SKM-1 treated with dmso at 0.1 percent for 144 hours (cell line): ENCODE measurements around the gene SEMA3A.

Experiments
- DNase-seq: peaks from one replicate; lab custom pipeline; 2025; ENCODE audit not compliant: unreplicated experiment; lab: John Stamatoyannopoulos, UW

The SEMA3A gene

GRCh38 chr7:84022684-84023308 lies 171.8 kb downstream of the SEMA3A start:
- no peak for DNase-seq

DNA sequence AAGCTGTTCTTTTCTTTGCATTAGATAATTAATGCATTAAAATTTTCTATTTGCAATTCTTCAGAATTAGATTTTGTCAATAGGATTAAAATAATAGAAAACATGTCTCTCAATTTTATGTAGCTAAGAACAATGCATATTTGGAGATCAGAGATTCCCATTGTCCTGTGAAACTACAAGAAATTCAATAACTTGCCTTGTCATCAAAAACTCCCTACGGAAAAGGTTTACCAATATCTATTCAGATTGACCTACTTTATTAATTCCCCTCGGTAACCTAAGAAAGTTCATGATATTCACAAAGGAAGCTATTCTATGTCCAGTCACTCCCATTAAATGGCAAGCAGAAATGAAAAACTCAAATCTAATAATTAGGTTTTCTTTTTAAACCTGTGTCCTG lies 172.6 kb downstream of the SEMA3A start:
- no peak for DNase-seq

- no peak for DNase-seq
These were observed 173.2 kb downstream of the SEMA3A start for GRCh38 chr7:84021292-84021908.

DNA sequence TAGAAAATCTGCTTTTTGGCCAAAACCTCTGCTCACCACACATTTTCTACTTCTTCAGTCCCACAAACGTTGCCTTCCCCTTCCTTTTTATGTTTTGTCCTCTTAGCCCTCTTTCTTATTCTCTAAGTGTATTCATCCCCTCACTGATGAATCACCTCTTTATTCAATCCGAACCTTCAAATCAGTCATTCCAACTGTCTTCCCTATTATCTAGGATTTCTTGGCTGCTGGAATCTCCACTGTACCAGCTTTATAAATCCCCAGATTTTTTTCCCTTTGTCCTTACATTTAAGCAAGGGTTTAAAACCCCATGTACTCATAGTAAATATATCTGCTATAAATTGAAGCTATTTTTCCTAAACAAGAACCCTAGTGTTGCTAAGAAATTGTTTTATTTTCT lies 176.9 kb downstream of the SEMA3A start:
- no peak for DNase-seq

GRCh38 chr7:84013616-84014240 lies 180.9 kb downstream of the SEMA3A start:
- DNase-seq, result no peak

DNA sequence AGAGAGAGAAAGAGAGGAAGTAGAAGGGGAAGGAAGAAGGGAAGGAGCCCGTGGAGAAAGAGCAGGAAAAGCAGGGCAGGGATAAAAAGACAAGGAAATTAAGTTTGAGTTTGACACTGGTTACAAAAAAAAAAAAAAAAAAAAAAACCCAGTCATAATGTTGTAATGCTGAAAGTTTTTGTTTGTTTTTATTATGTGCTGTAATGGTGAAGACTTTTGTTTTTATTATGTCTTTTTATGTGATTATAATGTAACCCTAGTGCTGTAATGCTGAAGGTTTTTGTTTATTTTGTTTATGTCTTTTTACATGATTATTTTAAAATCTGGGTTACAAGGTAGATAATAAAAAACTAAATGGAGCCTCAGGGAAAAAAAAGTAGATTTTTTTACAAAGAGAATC lies 184.8 kb downstream of the SEMA3A start:
- no peak for DNase-seq

DNA sequence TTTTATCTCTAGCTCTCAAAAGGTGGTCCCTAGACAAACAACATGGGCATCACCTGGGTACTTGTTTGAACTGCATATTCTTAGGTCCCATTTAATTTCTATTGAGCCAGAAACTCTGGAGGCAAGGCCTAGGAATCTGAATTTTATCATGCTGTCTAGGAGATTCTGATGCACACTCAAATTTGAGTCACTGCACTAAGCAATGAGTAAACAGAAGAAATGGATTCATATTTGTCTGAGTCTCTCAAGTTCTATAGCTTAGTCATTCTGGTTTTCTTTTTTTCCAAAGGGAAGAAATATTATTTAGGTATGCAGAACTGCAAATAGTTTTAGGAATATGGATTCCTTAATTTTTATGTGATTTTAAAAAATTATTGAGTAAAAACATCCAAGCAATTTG lies 185.5 kb downstream of the SEMA3A start:
- no peak for DNase-seq

DNA sequence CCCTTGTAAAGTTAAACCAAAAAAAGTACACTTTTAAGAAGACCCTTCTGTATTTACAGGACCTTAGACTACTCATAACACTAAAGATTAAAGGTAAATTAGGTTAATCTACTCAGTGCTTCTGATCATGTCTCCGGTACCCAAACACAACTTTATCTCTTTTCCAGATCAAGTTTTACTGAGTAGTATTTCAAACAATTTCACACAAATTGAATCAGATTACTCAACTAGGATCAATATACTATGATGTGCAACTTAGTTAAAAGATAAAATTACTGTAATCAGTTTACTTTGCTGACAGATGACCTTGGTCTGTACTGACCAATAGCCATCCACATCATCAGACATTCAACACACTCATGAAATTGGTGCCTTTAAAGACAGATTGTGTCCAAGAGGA lies 191.4 kb downstream of the SEMA3A start:
- DNase-seq, result no peak

DNA sequence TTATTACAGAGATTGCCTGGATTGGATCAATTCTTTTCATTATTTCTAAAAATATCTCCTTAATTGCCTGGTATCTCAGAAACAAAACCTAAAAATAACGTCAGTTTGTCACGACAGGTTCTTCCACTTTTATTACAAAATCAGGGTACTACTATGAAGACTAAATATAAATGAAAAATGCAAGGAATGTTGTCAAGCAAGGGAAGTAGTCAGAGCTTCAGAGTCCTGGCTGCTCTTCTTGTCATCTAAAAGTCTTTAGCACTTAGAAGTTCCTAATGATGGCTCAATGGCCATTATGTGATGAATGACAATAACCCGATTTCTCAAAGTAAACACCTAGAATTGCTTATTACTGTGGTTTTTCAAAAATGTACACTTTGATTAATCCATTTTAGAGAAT lies 192.2 kb downstream of the SEMA3A start:
- DNase-seq, result no peak

DNA sequence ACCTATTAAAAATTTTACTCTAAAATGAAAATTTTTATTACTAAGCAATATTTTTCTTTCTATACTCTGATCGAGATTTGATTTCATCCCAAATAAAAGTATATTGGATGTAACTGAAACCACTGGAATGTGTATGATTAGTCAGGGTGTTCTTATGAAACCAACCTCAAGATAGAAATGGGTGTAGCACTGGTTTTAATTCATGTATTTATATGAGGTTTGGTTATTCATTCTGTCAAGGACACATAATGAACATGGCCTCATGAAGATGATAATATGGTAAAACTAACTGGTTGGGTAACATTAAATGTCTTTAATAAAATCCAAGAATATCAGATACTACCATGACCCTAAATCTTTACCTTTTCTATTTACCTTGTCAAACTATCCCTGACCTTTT lies 197.7 kb downstream of the SEMA3A start:
- DNase-seq, result no peak

DNA sequence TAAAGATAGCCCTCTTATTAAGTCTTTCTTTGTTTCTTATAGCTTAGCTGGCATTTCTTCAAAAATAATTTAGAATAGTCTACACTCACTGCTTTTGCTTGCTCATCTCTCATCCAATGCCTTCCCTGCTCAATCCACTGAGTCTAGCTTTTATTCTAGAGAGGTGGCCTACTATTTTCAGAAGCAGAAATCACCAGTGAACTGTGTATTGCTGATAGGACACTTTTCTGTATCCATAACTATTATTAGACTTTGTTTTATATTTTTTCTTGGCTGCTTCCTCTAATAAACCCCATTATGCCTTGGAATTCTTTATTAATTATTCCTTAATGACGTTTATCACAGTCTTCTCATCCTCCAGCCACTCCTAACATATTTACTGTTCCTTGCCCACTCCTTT lies 206.8 kb downstream of the SEMA3A start:
- DNase-seq, result no peak

GRCh38 chr7:83985821-83986220 lies 208.8 kb downstream of the SEMA3A start:
- DNase-seq, result no peak

- no peak for DNase-seq
These were observed 210.0 kb downstream of the SEMA3A start for GRCh38 chr7:83984591-83984990.

GRCh38 chr7:83984076-83984475 lies 210.5 kb downstream of the SEMA3A start:
- no peak for DNase-seq

DNA sequence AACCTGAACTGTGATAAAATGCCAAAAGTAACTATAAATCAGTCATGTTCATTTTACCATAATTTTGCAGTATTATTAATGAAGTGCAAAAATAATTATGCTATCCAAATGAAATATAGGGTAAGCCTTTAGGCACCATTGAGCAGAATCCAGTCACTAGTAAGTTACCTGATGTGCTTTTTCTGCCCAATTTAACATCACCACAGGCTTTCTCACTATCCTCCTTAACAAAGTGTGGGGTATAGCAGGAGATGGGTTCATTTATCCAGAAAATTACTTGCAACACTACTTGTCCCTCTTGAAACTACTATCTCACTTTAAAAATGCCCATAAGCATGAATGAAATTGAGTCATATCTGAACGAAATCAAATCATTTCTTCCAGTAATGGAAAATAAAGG lies 211.0 kb downstream of the SEMA3A start:
- DNase-seq, result no peak

DNA sequence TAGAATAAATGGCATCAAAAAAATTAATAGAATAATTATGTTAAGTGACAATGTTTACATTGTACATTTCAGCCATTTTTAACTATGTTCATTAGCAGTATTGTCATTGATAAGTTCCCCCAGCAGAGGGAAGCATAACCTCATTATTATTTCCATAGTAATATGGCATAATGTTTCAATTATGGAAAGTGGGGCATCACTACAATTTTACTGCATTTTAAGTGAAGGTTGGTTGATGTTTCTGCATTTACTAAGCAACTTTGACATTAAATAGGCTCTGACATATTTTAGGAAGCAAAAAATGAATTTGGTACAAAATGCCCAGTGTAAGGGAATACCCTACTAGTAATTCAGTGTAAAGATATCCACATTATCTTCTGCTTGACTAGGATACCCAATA lies 218.3 kb downstream of the SEMA3A start:
- DNase-seq, result peak; percentile 23

DNA sequence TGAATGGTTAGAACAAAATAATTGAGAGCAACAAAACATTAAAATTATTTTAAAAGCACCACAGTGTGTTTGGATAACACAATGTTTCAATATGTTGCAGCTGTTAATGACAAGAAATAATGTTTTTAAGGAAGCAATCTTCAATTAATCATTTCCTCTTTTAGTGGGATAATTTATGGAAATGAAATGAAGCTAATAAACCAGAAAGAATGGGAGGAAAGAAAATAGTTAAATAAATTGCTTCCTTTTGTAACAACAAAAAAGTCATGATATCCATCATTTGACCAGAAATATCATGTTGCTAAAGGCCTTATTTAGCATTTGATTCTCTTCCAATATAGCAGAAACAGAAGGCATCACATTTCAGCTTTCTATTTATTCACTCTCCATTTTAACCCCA lies 224.5 kb downstream of the SEMA3A start:
- no peak for DNase-seq

DNA sequence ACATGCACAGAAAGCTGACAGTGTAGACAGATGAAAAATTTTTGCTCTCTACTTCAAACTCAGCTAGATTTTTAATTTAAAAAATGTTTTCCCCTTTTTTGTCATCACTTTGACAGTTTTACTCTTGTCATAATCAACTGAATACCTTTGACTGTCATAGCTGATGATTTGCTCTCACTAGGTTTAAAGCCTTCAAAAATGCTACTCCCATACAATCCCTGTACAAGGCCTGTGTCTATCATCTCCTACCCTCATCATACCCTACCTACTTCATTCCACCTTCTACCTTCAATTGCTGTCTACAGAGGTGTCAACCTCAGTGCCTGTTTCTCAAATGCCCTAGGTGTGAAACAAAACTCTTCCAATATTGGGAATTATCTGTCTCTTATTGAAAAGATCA lies 230.3 kb downstream of the SEMA3A start:
- DNase-seq, result no peak

DNA sequence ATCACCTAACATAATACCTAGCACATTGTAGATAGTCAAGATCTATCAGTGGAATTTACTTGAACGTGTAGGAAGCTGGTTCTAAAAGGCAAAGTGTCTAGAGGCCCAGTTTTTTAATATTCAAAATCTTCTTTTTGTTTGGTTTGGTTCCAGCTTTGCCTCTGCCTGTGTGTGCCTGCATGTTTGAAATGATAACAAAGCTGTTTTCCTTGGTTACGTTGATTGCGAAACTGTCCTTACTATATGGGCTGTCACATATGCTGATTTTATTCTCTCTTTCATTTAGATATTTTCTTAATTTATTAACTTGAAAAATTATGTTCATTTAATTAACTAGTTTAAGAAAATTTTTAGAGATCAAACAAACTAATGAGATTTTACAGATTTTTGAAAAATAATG lies 237.3 kb downstream of the SEMA3A start:
- no peak for DNase-seq

GRCh38 chr7:83956104-83956503 lies 238.5 kb downstream of the SEMA3A start:
- no peak for DNase-seq

- DNase-seq, result no peak
These were observed 242.4 kb downstream of the SEMA3A start for GRCh38 chr7:83952236-83952635.

- DNase-seq, result peak; percentile 23
These were observed 247.3 kb downstream of the SEMA3A start for GRCh38 chr7:83947260-83947659.

DNA sequence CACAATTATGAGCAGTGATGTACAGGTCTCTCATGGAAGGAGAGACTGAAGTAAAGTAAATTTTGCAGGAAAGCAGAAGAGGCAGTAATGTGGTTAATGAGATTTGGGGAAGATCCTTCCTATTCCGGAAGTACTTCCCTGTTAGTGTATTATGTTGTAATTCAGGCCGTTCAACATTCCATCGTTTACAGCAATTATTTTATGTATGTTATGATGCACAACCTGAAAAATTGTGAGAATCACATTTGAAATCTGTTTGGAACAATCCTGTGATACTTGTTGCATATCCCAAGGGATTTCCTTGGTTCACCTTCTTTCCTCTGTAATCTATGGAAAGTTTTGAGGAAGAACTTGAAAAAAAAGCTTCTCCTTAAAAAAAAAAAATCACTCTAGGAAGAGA lies 247.8 kb downstream of the SEMA3A start:
- DNase-seq, result no peak
